IMR-90 (cell line): ENCODE measurements around the gene DEGS2. TPM values are rescaled to one million over a fixed set of nuclear protein-coding genes. Genes with fewer than 3 reads are reported as not detected.

Experiments
- ATAC-seq: fragments of 200-7000 bp; cut with Tn5 transposase; 2 replicates; pipeline ENCODE4 v1.9.1; 2020; ENCODE audit warnings: low read depth, mild to moderate bottlenecking, moderate library complexity
- BruUV-seq: library from RNA; stranded (reverse); fragments of 400-500 nt; replicated peaks from 2 replicates; lab custom pipeline; 2021; lab: Mats Ljungman, UMichigan
- CTCF ChIA-PET: fragments of 300-600 bp; formaldehyde crosslinking; extraction: SDS; loops from one replicate; lab custom pipeline; 2021; ENCODE audit warnings: antibody characterized with exemption; lab: Yijun Ruan, JAX
- POLR2A ChIA-PET: fragments of 300-600 bp; sonication (Branson Sonifier 250); formaldehyde crosslinking; loops from one replicate; lab custom pipeline; 2022; ENCODE audit warnings: antibody characterized with exemption; ENCODE audit not compliant: unreplicated experiment; lab: Charles Lee
- DNase-seq: peaks from one replicate; pipeline ENCODE4 v3.0.0; 2013
- H2AFZ ChIP-seq: replicated peaks from 2 replicates; pipeline ENCODE3; 2013; ENCODE audit warnings: low read length, mild to moderate bottlenecking; ENCODE audit not compliant: poor library complexity
- H2AK5ac ChIP-seq: 2 replicates; pipeline ENCODE4 v1.6.1; 2013; ENCODE audit warnings: low read depth, low read length, inconsistent platforms
- H2AK9ac ChIP-seq: replicated peaks from 2 replicates; pipeline ENCODE3; 2013; ENCODE audit warnings: mild to moderate bottlenecking, low read depth, low read length, moderate library complexity; ENCODE audit not compliant: poor library complexity
- H2BK120ac ChIP-seq: 2 replicates; pipeline ENCODE4 v1.6.1; 2013; ENCODE audit warnings: low read depth, low read length, inconsistent platforms
- H2BK15ac ChIP-seq: 3 replicates; pipeline ENCODE4 v1.6.1; 2013; ENCODE audit warnings: low read depth, low read length, inconsistent platforms
- H2BK20ac ChIP-seq: 2 replicates; pipeline ENCODE4 v1.6.1; 2013; ENCODE audit warnings: low read depth, mild to moderate bottlenecking, inconsistent platforms, low read length, moderate library complexity
- H2BK5ac ChIP-seq: 2 replicates; pipeline ENCODE4 v1.6.1; 2013; ENCODE audit warnings: mild to moderate bottlenecking, low read depth, low read length, inconsistent platforms; ENCODE audit not compliant: poor library complexity, severe bottlenecking
- H3K14ac ChIP-seq: replicated peaks from 2 replicates; pipeline ENCODE4 v1.6.1; 2013; ENCODE audit warnings: low read depth, low read length, inconsistent platforms
- H3K18ac ChIP-seq: 2 replicates; pipeline ENCODE4 v1.6.1; 2013; ENCODE audit warnings: low read depth, low read length, control low read depth
- H3K23ac ChIP-seq: 2 replicates; pipeline ENCODE4 v1.6.1; 2013; ENCODE audit warnings: low read depth, low read length, inconsistent platforms
- H3K27ac ChIP-seq: 2 replicates; pipeline ENCODE4 v1.5.1; 2013; ENCODE audit warnings: mild to moderate bottlenecking, control low read depth, low read length; ENCODE audit not compliant: insufficient read depth
- H3K27me3 ChIP-seq: 2 replicates; pipeline ENCODE4 v1.6.1; 2013; ENCODE audit warnings: low read length; ENCODE audit not compliant: control insufficient read depth, insufficient read depth
- H3K36me3 ChIP-seq: 2 replicates; pipeline ENCODE4 v1.6.1; 2013; ENCODE audit warnings: low read length, mixed read lengths; ENCODE audit not compliant: control insufficient read depth, insufficient read depth
- H3K4ac ChIP-seq: 2 replicates; pipeline ENCODE4 v1.6.1; 2013; ENCODE audit warnings: low read depth, low read length, inconsistent platforms
- H3K4me1 ChIP-seq: 2 replicates; pipeline ENCODE4 v1.6.1; 2013; ENCODE audit warnings: low read length, mixed read lengths; ENCODE audit not compliant: control insufficient read depth, insufficient read depth
- H3K4me2 ChIP-seq: 2 replicates; pipeline ENCODE4 v1.6.1; 2013; ENCODE audit warnings: low read depth, mild to moderate bottlenecking, control low read depth, low read length, moderate library complexity
- H3K4me3 ChIP-seq: 2 replicates; pipeline ENCODE4 v1.5.1; 2013; ENCODE audit warnings: low read depth, mild to moderate bottlenecking, control low read depth, low read length, moderate library complexity; ENCODE audit not compliant: insufficient read depth
- H3K56ac ChIP-seq: 2 replicates; pipeline ENCODE4 v1.6.1; 2013; ENCODE audit warnings: low read length, inconsistent platforms; ENCODE audit not compliant: insufficient read depth; ENCODE audit errors: extremely low read depth
- H3K79me1 ChIP-seq, 2 experiments: 2 replicates each; pipeline ENCODE4 v1.6.1; 2013; ENCODE audit warnings: low read length in 2 of 2, inconsistent platforms in 1 of 2, low read depth in 1 of 2
- H3K9ac ChIP-seq: 2 replicates; pipeline ENCODE4 v1.6.1; 2013; ENCODE audit warnings: low read depth, low read length, control low read depth
- H3K9me1 ChIP-seq: 2 replicates; pipeline ENCODE4 v1.6.1; 2013; ENCODE audit warnings: low read length, inconsistent platforms; ENCODE audit not compliant: insufficient read depth
- H3K9me3 ChIP-seq: 2 replicates; pipeline ENCODE4 v1.6.1; 2013; ENCODE audit warnings: low read length; ENCODE audit not compliant: control insufficient read depth, insufficient read depth
- H4K20me1 ChIP-seq: 2 replicates; pipeline ENCODE4 v1.6.1; 2013; ENCODE audit warnings: low read length, inconsistent platforms; ENCODE audit not compliant: insufficient read depth
- H4K5ac ChIP-seq: 2 replicates; pipeline ENCODE4 v1.6.1; 2013; ENCODE audit warnings: mild to moderate bottlenecking, low read depth, low read length, control low read depth
- H4K8ac ChIP-seq, 2 experiments: 2 replicates each; pipeline ENCODE4 v1.6.1; 2013; ENCODE audit warnings: low read depth in 2 of 2, low read length in 2 of 2, control low read depth in 1 of 2, inconsistent platforms in 1 of 2
- H4K91ac ChIP-seq: 2 replicates; pipeline ENCODE4 v1.6.1; 2013; ENCODE audit warnings: low read depth, low read length, inconsistent platforms; ENCODE audit not compliant: insufficient read depth
- RAD21 ChIP-seq: IDR thresholded peaks from 2 replicates; pipeline ENCODE4 v1.6.1; 2012; ENCODE audit warnings: low read length, improper control_type of control experiment
- RFX5 ChIP-seq: IDR thresholded peaks from 2 replicates; pipeline ENCODE4 v1.8.0; 2012; ENCODE audit warnings: low read depth, mild to moderate bottlenecking, low read length, moderate library complexity
- SMC3 ChIP-seq: fragments of 150-350 bp; IDR thresholded peaks from 2 replicates; pipeline ENCODE4 v1.6.1; 2016; ENCODE audit warnings: low read depth, mild to moderate bottlenecking, antibody characterized with exemption, low read length, moderate library complexity
- WGBS, 2 experiments: methylation state at CpG; one replicate each; pipeline versions ENCODE4 v1.1.5 to v1.1.7; 2013; ENCODE audit warnings: missing lambda C conversion rate in 2 of 2; ENCODE audit not compliant: insufficient read length in 1 of 2; ENCODE audit errors: extremely low coverage in 2 of 2; 5-methylcytosine and 5-hydroxymethylcytosine counted together
- dilution Hi-C: fragments of 300-500 bp; cut with HindIII; formaldehyde crosslinking; loops from one replicate; pipeline ENCODE4 v1.14.3; 2018; ENCODE audit warnings: low sequenced_read_pairs; ENCODE audit not compliant: unreplicated experiment
- in situ Hi-C: fragments of 300-500 bp; cut with MboI; formaldehyde crosslinking; loops from 3 replicates; pipeline ENCODE4 v1.14.3; 2019; ENCODE audit warnings: low sequenced_read_pairs, inconsistent platforms, mixed read lengths
- intact Hi-C: fragments of 100-400 bp; cut with micrococcal nuclease; formaldehyde crosslinking; loops from 2 replicates; pipeline ENCODE4 v1.10.0; 2022
- polyA plus RNA-seq, 3 experiments: library from polyadenylated mRNA; depleted of rRNA; stranded (reverse); fragments of >200 nt; gene quantifications; 2 replicates each; pipeline ENCODE4 v1.2.3, GENCODE V29; 2012; ENCODE audit warnings: low replicate concordance in 1 of 3
- total RNA-seq: library from RNA; depleted of rRNA; stranded (reverse); fragments of >200 nt; gene quantifications from 2 replicates; pipeline ENCODE4 v1.2.3, GENCODE V29; 2012
- TF ChIP-seq, protein P1 (sequence below): fragments of 150-350 bp; IDR thresholded peaks from 2 replicates; pipeline ENCODE4 v1.6.1; 2017; ENCODE audit warnings: mild to moderate bottlenecking, antibody characterized with exemption, low read length, low read depth

DEGS2 gene
- total and polyA plus RNA-seq, 2 of the 4 experiments (the other 2 are of a cell fraction): not detected

DNA sequence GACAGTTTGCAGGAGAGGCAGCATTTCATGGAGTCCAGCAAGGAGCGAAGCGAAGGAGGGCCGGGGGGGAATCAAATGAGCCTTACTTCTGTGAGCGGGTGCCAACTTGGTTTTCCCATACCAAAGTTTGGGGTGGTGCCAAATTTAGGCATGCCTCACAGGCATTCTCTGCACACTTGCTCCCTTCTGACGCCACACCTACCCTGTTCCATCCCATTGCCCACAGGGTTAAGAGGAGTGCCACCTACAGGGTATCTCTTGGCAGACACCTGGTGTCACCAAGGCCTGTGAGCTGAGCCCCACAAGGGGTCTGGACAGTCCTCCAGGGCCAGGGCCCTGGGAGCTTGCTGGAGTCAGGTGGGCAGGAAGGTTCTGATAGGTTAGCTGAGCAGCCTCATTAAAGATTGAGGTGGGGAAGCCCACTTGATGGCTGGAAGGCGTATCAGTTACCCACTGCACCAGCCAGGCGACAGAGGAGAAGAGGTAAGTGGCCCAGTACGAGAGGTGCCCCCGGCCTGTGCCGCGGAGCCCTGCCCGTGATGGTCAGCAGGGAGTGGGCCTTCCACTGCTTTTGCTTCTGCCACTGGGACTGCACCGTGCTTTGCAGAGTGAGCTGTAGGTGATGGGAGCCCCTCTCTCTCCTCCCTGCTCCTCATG, 45.2 kb downstream of the DEGS2 start:
- ATAC-seq (no peak), DNase-seq (no peak)
- no peaks in the 10 kb centered on the region for H3K36me3 ChIP-seq
- no peak overlapping the region for H3K56ac ChIP-seq
- BruUV-seq: no TSS peak
- H2AK5ac ChIP-seq: no peak overlapping the region
- H4K20me1 ChIP-seq: no peaks in the 10 kb centered on the region
- H4K8ac ChIP-seq: no peak overlapping the region
- H3K27me3 ChIP-seq: no peaks in the 10 kb centered on the region
- no peaks in the 10 kb centered on the region for H3K9me3 ChIP-seq
- TF ChIP-seq RFX5 (no peak), RAD21 (no peak), SMC3 (no peak)
- TF ChIP-seq, protein P1, sequence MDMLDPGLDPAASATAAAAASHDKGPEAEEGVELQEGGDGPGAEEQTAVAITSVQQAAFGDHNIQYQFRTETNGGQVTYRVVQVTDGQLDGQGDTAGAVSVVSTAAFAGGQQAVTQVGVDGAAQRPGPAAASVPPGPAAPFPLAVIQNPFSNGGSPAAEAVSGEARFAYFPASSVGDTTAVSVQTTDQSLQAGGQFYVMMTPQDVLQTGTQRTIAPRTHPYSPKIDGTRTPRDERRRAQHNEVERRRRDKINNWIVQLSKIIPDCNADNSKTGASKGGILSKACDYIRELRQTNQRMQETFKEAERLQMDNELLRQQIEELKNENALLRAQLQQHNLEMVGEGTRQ: no peak
- H4K5ac ChIP-seq: no peak overlapping the region
- CTCF ChIA-PET: no interaction called here
- no peak overlapping the region for H3K4me2 ChIP-seq
- POLR2A ChIA-PET: no interaction called here
- WGBS, 2 experiments: 100% methylated on average over 1 of the region's 13 CpGs; no CpG with 5 or more reads in 1 of the 2 experiments
- no peak overlapping the region for H3K4me3 ChIP-seq
- no peak overlapping the region for H3K4ac ChIP-seq
- H2BK5ac ChIP-seq: no peak overlapping the region
- H2BK15ac ChIP-seq: no peak overlapping the region
- no peak overlapping the region for H2BK20ac ChIP-seq
- H3K18ac ChIP-seq: no peak overlapping the region
- no peak overlapping the region for H2BK120ac ChIP-seq
- peaks cover 9% of the 10 kb centered on the region; the same call in 1 of the 2 replicates for H3K4me1 ChIP-seq
- H3K23ac ChIP-seq: no peak overlapping the region
- no peak overlapping the region for H3K9ac ChIP-seq
- H3K9me1 ChIP-seq: peaks cover 7% of the 10 kb centered on the region; the same call in 1 of the 2 replicates
- dilution Hi-C loops (no loop called here), in situ Hi-C loops (loop anchor here (5.0 kb wide), 1 partner anchor 132 kb away; no protein-coding TSS in a partner anchor), intact Hi-C loops (no loop called here)
- H2AK9ac ChIP-seq: no peak overlapping the region
- no peak overlapping the region for H3K14ac ChIP-seq
- H4K91ac ChIP-seq: no peak overlapping the region
- H3K79me1 ChIP-seq: 0 out of 4 replicates have a peak, but pooled peaks cover 0 to 4% of the 10 kb centered on the region in 2 experiments
- H3K27ac ChIP-seq: no peak overlapping the region
- no peak overlapping the region for H2AFZ ChIP-seq
